GM19372 (cell line): ENCODE results near the gene ZGLP1.
A peak's percentile ranks its signal among the peaks of the same experiment; 100 is the strongest.
"Not testable (repeated sequence)": the region's sequence is repeated elsewhere in the genome, so short reads cannot be mapped to it uniquely, and the experiment has no call there.

Experiments used
- ATAC-seq: cut with Tn5 transposase; IDR thresholded peaks from one replicate; pipeline ENCODE4 v1.9.1; 2021; ENCODE audit warnings: mild to moderate bottlenecking, low read depth, moderate library complexity; ENCODE audit not compliant: unreplicated experiment

The ZGLP1 gene

DNA sequence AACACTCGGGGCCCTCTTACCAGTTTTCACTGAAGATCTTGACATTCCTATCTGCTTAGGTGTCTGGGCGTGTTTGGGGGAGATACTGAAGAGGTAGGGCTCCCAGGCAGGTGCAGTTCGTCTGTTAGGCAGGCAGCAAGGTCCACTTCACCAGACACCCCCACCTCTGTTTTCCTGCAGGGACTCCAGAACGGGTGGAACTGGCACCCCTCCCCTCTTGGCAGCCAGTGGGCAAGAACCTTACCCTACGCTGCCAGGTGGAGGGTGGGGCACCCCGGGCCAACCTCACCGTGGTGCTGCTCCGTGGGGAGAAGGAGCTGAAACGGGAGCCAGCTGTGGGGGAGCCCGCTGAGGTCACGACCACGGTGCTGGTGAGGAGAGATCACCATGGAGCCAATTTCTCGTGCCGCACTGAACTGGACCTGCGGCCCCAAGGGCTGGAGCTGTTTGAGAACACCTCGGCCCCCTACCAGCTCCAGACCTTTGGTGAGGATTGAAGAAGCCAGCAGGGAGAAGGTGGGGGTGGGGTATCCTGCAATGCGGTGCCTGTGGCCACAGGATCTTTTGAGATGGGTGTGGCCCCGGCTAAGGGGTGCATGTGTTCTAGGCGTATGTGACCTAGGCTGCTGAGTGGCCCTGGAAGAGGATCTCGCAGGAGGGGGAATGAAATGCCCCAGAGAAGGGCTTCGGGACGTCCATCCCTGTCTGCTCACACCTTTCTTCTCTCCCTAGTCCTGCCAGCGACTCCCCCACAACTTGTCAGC, 26.1 kb downstream of the ZGLP1 start:
- ATAC-seq: no peak

DNA sequence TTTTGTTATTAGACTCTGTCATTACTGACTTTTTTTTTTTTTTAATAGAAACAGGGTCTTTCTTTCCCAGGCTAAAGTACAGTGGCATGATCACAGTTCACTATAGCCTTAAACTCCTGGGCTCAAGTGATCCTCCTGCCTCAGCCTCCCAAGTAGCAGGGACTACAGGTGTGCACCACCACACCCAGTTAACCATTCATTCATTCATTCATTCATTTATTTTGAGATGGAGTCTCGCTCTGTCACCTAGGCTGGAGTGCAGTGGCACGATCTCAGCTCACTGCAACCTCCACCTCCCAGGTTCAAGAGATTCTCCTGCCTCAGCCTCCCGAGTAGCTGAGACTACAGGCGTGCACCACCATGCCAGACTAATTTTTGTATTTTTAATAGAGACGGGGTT, 27.6 kb downstream of the ZGLP1 start:
- not testable (repeated sequence) for ATAC-seq

DNA sequence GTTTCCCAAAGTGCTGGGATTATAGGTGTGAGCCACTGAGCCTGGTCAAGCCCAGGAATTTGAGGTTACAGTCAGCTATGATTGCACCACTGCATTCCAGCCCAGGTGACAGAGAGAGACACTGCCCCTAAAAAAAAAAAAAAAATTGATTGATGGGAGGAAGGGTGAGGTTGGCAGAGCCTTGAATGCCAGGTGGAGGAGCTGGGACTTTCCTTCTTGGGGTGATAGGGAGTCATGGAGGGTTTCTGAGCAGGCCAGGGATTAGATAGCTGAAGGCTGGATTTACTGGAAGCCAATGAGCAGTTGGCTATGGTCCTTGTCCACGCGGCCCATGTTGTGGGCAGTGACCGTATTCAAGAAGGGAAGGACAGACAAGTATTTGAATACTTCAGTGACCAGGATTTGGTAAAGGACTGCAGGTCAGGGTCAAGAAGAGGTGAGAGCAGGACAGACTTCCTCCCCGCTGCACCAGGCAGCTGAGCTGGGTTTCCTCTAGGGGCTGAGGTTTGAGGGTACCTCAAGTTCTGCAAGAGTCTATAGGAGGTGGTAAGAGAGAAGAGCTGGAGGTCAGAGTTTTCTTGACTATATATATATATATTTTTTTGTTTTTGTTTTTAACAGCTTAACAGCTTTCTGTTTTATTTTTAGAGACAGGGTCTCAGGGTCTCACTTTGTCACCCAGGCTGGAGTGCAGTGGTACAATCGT, 29.7 kb downstream of the ZGLP1 start:
- ATAC-seq: no peak

DNA sequence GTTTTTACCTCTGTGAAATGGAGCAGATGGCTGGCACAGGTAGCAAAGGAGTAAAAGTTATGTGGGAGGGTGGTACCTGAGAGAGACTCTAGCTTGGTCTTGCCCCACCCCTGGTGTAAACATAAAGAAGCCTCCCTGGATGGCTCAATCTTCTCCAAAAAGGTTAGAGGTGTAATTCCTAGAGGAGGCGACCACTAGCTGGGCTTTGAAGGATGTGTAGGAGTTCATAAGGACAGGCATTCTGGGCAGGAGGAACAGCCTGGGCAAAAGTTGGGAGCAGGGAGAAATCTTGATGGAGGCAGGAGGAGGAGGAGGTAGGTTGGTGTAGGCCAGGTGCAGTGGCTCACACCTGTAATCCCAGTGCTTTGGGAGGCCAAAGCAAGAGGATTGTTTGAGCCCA, 30.7 kb downstream of the ZGLP1 start:
- no peak for ATAC-seq

DNA sequence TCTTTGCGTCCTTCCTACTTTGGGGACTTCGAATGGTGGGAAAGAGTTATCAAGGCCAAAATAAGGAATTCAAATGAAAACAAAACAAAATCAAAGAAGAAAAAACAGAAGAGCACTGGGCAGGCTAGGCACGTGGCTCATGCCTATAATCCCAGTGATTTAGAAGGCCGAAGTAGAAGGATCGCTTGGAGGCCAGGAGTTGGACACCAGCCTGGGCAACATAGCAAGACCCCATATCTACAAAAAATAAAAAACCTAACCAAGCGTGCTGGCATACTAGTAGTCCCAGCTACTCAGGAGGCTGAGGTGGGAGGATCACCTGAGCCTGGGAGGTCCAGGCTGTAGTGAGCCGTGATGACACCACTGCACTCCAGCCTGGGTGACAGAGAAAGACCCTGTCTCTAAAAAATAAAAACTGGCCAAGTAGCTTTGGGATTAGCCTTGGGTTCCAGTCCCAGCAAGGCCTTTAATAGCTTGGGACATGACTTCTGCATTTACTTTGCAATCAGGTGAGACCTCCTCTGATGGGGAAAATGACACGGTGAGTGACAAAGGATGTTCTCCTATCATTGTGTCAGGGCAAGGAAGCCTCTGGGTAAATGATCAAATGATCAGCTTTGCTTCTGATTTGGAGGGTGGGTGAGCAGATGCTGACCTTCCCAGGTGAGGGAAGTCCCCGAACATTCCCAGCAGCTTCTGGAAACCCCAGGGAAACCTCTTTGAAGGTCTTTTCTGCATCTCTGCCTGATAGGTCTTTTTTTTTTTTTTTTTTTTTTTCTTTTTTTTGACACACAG, 31.6 kb downstream of the ZGLP1 start:
- ATAC-seq: no peak

DNA sequence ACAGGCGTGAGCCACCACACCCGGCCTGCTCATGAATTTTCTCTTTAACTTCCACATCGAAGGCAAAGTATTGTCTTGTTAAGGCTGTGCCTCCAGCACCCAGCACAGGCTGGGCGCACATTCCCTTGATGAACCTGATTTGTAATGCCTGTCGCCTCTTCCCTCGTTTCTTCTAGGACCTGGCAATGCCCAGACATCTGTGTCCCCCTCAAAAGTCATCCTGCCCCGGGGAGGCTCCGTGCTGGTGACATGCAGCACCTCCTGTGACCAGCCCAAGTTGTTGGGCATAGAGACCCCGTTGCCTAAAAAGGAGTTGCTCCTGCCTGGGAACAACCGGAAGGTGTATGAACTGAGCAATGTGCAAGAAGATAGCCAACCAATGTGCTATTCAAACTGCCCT, 35.0 kb downstream of the ZGLP1 start:
- no peak for ATAC-seq

DNA sequence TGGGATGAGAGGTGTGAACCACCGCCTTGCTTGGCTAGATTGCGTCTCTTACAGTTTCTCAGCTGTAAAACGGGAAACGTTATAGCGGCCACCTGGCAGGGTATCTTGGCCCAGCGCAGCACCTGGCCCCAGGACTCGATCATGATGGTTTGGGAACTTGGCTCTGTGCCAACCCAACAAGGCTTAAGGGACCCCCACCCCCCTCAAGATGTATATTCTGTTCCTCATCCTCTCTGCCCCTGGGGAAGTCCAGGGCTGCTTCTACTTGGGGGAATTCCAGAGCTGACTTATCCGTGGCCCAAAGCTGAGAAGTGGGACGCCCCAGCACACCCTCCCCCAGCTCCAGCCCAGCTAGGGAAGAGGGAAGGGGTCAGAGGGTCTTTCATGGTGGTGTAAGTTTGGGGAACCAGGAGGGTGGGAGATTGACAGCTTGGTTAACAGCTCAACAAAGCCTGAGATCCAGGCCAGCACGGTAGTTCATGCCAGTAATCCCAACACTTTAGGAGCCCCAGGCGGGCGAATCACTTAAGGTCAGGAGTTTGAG, 38.0 kb downstream of the ZGLP1 start:
- ATAC-seq: no peak

DNA sequence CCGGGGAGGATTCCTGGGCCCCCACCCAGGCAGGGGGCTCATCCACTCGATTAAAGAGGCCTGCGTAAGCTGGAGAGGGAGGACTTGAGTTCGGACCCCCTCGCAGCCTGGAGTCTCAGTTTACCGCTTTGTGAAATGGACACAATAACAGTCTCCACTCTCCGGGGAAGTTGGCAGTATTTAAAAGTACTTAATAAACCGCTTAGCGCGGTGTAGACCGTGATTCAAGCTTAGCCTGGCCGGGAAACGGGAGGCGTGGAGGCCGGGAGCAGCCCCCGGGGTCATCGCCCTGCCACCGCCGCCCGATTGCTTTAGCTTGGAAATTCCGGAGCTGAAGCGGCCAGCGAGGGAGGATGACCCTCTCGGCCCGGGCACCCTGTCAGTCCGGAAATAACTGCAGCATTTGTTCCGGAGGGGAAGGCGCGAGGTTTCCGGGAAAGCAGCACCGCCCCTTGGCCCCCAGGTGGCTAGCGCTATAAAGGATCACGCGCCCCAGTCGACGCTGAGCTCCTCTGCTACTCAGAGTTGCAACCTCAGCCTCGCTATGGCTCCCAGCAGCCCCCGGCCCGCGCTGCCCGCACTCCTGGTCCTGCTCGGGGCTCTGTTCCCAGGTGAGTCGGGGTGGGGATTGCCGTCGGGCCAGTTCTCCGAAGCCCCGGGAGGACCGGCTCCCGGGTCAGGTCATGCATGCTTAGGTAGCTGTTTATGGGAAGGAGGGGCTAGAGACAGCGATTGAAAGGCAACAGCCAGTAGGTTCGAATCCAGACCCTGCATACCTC, 38.8 kb downstream of the ZGLP1 start, which contains the start of gene ICAM1:
TSS of gene ICAM1 (plus strand) at position 505 of the 779 bp plus-strand sequence. CDS start at position 545, 40 bp downstream.
- peak; percentile 45 for ATAC-seq

DNA sequence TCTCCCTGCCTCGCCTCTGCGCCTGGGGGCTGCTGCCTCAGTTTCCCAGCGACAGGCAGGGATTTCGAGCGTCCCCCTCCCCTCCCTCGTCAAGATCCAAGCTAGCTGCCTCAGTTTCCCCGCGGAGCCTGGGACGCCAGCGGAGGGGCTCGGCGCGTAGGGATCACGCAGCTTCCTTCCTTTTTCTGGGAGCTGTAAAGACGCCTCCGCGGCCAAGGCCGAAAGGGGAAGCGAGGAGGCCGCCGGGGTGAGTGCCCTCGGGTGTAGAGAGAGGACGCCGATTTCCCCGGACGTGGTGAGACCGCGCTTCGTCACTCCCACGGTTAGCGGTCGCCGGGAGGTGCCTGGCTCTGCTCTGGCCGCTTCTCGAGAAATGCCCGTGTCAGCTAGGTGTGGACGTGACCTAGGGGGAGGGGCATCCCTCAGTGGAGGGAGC, 39.4 kb downstream of the ZGLP1 start:
- ATAC-seq: no peak

DNA sequence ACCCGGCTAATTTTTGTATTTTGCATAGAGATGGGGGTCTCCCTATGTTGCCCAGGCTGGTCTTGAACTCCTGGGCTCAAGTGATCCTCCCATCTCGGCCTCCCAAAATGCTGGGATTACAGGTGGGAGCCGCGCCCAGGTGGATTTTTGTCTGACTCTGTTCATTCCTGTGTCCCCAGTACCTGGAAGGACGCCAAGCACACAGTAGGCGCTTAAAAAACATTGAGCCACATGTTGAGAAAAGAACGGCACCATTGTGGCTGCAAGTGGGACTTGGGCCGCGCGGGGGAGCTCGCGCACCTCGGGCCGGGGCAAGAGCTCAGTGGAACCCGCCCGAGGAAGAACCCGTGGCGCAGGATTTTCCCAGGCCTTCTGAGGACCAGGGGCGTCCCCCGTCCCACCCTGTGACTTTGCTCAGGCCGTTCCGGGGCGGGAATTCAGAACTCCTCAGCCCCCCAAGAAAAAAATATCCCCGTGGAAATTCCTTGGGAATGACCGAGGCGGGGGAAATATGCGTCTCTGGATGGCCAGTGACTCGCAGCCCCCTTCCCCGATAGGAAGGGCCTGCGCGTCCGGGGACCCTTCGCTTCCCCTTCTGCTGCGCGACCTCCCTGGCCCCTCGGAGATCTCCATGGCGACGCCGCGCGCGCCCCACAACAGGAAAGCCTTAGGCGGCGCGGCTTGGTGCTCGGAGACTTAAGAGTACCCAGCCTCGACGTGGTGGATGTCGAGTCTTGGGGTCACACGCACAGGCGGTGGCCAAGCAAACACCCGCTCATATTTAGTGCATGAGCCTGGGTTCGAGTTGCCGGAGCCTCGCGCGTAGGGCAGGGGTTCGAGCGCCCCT, 40.1 kb downstream of the ZGLP1 start:
- ATAC-seq: no peak

DNA sequence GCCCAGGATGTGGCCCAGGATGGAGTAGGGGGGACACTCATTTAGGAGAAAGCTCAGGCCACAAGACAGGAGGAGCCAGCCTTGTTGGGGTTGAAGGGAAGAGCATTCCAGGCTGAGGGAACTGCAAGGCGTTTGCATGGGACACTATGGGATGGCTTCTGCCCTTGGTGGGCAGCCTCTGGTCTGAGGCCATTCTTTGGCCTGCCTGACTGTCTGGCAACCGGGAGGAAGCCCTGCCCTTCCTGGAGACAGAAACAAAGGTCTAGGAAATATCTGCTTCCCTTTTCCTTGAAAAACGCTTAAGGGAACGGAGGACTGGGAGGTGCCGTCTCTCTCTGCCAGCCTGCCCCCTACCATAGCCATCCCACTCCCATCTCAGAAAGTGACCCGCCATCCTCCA, 41.5 kb downstream of the ZGLP1 start:
- no peak for ATAC-seq

DNA sequence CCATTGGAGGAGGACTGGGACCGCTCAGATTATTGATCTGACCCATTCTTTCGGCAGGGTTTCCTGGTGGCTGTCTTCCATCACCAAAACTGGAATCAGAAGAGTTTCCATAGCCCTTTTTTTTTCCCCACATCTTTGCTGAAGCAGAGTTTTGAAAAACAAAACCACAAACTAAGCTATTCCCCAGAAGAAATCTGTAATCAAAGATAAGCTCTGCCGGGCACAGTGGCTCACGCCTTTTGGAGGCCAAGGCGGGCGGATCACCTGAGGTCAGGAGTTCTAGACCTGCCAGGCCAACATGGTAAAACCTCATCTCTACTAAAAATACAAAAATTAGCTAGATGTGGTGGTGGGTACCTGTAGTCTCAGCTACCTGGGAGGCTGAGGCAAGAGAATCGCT, 42.9 kb downstream of the ZGLP1 start:
- ATAC-seq: no peak

DNA sequence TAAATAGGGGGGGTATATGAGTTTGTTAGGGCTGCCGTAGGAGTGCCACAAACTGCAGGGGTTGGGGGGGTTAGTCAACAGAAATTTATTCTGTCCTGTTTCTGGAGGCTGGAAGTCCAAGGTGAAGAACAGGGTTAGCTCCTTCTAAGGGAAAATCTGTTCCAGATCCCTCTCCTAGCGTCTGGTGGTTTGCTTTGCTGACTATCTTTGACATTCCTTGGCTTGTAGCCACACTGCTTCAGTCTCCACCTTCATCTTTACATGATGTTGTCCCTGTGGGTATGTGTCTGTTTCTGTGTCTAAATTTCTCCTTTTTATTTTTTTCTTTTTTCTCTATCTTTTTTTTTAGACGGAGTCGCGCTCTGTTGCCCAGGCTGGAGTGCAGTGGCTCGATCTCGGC, 46.8 kb downstream of the ZGLP1 start:
- no peak for ATAC-seq

DNA sequence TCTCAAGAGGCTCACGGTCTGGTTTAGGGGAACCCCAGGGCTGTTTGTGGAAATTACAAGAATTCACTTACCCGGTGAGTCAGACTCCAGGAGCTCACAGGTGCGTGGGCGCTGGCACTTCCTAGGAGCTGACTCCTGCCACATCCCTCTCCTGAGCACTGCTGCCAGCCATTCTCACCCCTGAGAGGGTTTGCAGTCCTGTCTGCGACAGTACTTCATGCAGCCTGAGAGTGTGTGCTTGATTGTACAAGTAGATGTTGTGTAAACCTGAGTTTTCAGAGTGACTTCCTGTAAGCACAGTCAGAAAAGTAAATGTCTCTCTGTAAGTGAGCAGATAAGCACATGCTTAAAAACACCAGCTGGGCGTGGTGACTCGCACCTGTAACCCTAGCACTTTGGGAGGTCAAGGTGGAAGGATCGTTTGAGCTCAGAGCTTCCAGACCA, 49.5 kb downstream of the ZGLP1 start:
- no peak for ATAC-seq

DNA sequence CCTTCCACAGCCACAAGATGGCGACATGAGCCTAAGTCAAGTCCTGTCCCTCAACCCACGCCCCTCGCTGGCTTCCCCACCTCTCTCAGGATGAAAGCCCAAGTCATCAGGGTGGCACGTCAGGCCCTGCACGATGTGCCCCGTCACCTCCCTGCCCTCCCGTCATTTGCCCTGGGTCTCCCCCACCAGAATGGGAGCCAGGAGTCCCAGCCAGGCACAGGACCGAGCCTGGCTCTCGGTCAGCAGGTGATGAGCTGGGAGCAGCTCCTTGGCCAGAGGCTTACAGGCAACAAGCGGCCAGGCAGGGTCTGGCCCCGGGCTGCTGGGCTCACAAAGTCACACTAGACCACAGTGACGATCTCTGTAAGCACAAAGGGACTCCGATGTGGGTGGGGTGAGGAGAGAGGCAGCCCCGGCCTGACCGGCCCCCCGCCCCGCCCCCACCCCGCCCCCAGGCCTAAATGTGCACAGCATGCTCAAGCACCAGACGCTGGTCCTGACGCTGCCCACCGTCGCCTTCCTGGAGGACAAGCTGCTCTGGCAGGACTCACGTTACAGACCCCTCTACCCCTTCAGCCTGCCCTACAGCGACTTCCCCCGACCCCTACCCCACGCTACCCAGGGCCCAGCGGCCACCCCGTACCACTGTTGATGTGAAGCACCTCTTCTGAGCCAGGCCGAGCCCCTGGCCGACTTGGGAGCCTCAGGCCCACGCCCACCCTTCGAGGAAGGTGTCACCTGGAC, 50.3 kb downstream of the ZGLP1 start:
- ATAC-seq: no peak

DNA sequence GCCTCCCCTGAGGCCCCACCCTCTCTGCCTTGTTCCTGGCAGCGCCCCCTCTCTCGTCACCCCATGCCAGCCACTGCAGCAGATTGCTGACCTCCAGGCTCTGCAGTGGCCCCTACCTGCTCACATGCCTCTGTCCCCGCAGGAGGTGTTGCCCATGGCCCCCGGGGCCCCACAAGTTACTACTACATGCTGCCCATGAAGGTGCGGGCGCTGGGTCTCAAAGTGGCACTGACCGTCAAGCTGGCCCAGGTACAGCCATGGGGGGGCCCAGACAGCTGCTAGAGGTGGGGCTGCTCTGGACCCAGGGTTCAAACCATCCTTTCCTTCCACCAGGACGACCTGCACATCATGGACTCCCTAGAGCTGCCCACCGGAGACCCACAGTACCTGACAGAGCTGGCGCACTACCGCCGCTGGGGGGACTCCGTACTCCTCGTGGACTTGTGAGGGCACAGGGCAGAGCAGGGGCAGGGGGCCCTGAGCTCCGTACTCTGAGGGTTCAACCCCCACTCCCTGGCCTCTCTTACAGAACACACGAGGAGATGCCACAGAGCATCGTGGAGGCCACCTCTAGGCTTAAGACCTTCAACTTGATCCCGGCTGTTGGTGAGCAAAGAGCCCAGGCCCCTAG, 51.4 kb downstream of the ZGLP1 start:
- ATAC-seq: no peak

DNA sequence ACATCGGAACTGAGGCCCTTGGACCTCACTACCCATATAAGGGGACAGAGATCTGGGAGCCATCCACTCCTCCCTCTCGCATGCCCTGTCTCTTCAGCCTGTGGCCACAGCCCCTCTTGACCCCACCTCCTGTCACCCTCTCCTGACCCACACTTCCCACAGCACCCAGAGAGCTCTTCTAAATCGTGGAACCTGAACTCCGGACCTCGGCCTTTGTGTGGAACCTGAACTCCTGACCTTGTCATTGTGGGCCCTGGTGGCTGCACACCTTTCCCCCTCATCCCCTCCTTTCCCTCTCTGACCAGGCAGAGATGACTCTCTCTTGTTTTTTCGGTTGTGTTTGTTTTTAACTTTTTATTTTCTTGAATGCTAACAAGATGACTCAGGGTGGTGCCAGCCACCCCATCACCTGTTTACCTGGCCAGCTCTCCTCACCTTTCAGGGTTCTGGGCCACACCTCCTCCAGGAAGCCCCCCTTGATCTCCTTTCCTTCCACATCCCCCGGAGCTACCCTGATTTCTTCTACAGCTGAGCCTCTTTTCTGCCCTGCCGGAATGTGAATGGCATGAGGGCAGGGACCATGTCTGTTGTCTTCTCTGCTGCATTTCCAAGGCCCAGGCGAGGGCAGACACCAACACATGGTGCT, 52.5 kb downstream of the ZGLP1 start:
- ATAC-seq: no peak

DNA sequence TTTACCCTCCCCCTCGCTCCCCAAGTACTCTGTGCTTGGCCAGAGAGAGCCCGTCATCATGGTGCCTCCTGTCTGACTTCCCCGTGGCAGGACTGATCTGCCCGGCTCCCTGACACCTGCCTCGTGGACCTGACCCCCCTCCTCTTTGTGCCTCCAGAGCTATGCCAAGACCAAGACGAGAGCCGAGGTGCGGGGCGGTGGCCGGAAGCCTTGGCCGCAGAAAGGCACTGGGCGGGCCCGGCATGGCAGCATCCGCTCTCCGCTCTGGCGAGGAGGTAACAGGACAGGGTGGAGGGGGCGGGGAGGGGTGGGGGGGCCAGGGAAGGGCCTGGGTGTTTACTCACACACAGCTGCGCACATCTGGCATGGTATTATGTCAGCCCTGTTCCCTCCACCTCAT, 53.1 kb downstream of the ZGLP1 start:
- ATAC-seq: no peak
